Stimulated activated CD8-positive, alpha-beta memory T cell treated with anti-CD3 and anti-CD28 coated beads, Interleukin-4, amount 100 ng/mL, for 4 hours (primary cell): ENCODE measurements around the gene TMPRSS11F.

Experiments used
- DNase-seq, 2 donors: peaks; one replicate each; pipeline ENCODE4 v3.0.0-alpha.2; 2020; ENCODE audit warnings: low read depth in 2 of 2, low spot score in 1 of 2

Gene TMPRSS11F

DNA sequence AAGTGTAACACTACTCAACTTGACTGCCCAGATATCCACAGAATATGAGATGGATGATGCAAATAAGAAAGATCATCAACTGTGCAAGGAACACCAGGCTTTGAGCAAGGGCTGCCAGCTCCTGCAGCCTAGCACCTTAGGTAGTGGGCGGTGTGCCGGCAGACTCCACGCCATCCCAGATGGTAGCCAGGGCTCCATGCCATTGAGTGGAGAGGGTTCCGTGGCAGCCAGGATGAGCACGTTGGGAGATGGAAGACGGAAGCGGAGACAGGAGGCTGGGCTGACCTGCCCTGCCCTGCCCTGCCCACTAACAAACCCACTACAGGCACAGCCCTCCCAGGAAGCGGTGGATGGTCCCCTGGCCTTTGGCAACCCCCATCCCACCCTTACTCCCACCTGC, 51.9 kb downstream of the TMPRSS11F start:
- DNase-seq, result no peak

DNA sequence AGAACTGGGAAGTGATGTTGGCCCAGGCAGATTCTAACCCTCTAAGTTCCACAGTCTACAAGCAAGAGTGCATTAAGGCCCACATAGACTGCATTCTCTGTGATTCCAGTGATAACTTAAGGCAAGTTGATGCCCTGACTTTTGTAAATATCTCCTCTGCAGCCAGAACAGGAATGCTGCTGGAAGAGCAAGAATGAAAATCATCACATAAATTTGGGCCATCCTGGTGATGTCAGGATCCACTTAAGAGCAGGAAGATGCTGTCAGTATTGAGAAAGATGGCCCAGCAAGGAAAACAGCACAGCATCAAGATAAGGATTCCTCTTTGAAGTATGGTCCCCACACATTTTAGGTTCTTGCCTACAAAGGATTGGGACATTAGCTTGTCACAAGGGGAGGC, 52.4 kb downstream of the TMPRSS11F start:
- DNase-seq, result no peak

DNA sequence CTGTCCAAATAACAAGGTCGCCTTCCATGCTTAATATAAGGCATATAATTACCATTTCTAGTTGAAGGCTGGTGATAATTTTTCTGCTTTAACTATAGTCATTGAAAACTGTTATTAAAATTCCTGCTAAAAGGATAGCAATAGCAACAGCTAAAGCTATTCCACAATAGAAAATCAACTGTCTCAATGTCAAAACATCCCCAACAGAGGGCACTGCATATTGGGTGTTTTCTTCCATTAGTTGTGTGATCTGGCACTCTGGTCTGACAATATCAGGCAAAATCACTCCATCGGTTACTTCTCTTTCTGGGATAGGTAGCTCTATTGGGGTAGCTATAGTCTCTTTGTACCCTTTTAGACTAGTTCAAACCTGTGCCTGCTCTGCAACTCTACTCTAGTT, 53.5 kb downstream of the TMPRSS11F start:
- DNase-seq, result no peak

DNA sequence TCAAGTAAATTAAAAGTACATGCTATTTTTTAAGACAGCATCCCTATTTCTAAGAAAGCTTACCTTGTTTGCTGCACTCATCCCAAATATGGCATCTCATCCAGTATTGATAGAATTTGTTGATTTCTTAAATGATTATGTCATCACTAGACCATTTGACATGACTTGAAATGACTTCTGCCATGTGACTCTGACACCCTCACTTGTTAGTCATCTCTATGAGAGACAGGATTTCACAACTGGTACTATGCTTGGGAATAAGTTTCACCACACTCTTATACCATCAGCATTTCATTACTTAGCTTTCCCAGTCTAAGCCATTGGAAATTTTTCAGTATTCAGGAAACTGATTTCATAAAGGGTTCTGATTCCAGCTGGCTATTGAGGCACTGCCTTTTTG, 55.3 kb downstream of the TMPRSS11F start:
- no peak for DNase-seq

DNA sequence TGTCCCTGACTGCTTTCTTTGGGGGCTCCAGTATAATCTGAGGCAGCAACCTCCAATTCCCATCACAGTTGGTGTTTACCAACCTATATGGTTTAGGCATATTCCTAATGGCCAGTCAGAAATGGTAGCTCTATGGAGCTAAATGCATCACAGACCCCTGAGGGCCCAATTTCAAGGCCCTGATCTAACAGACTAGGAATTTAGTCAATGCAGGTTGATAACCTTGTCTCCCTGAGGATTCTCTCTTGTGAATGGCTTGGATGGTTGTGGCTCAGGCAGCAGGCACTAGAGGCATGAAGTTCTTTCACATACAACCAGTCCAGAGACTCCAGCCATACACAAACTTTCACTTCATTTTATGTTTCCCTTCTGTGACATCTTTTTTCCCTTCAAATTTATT, 59.4 kb downstream of the TMPRSS11F start:
- DNase-seq, result no peak

DNA sequence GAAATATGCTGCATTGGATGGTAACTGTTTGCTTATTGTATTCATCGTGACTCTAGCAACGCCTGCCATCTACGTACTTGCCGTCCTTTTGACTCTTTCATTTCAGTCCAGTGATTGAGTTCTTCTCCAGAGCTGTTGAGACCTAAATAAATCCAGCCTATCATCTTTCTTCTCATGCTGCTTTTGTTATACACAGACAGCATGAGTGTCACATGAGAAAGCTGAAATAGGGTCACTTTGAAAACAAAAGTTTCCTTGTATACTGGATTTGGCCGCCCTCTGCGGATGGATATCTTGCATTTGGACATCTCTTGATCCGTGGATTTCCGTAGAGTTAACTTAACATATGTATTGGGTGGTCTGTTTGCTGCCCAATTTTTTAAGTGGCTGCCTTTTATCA, 67.2 kb downstream of the TMPRSS11F start:
- DNase-seq, result no peak

DNA sequence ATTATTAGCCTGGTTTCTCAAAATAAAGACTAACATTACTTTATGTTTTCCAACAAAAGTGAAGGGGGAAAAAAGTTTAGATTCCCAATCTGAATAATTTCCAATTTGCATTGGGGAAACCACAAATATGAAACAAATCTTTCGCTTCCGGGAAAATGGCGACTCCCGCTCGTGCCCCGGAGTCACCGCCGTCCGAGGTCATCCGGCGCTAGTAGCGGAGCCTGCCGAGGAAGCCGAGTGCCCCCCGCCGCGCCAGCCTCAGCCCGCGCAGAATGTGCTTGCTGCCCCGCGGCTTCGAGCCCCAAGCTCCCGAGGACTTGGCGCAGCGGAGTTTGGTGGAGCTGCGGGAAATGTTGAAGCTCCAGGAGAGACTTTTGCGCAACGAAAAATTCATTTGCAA, 91.4 kb downstream of the TMPRSS11F start:
- DNase-seq, result no peak

DNA sequence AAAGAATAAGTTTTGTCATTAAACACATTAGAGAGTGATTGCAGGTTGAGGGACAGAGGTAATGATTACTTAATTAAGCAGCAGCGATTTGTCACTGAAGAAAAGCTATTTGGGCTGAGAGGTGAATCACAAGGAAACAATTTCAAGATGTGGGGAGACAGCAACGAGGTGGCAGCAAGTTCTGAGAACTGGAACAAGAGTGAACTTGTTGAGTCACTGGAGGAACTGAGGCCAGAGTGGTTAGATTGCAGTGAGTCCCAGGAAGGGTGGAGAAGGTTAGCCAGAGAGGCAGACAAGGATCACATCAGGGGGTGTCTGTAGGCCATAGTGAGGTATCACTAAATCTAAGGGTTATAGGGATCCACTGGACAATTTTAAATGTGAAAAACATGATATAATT, 108.5 kb downstream of the TMPRSS11F start:
- no peak for DNase-seq

DNA sequence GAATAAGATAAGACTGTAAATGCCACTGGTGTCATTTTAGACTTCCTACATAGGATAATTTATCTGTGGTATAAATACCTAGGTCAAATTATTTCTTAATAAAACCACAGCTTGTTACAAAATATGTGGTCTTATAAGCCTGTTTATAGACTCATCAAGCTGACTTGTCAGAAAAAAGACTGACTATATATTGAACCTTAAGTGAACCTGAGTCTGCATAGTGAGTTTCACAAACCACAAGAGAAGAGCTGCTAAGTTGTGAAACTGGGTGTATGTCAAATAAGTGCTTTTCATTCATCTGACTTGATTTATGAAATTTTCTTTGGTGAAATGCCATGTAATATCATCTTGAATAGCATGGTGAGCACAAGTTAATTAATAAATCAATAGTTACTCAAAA, 118.0 kb downstream of the TMPRSS11F start:
- no peak for DNase-seq
